K562 (cell line): ENCODE results near the gene MYL11. TPM values are rescaled to one million over a fixed set of nuclear protein-coding genes. Genes with fewer than 3 reads are reported as not detected.

Experiments
- CBX5 ChIP-seq: IDR thresholded peaks from 2 replicates; pipeline ENCODE4 v1.6.1; 2014; ENCODE audit warnings: low read depth, borderline replicate concordance
- CREB1 ChIP-seq, 2 experiments: sonication (generic) in 1 of 2; formaldehyde crosslinking in 1 of 2; IDR thresholded peaks; 2 replicates each; pipeline versions ENCODE4 v1.6.1 to v1.8.0; 2012 to 2022; ENCODE audit warnings: inconsistent platforms in 1 of 2, mild to moderate bottlenecking in 1 of 2, missing genetic modification reagents in 1 of 2, moderate library complexity in 1 of 2
- EP400 ChIP-seq: fragments of 450-650 bp; IDR thresholded peaks from 2 replicates; pipeline ENCODE4 v1.6.1; 2017; ENCODE audit warnings: antibody characterized with exemption, mild to moderate bottlenecking, moderate library complexity
- FOXA3 ChIP-seq, 2 experiments: fragments of 450-650 bp in 1 of 2; sonication (generic) in 1 of 2; formaldehyde crosslinking; IDR thresholded peaks in 1 of 2; conservative IDR thresholded peaks in 1 of 2; 2 replicates each; pipeline versions ENCODE4 v1.4.0 to v1.8.0; 2020 to 2022; ENCODE audit warnings: mild to moderate bottlenecking in 2 of 2, missing genetic modification reagents in 1 of 2
- RBM14 ChIP-seq: fragments of 200-400 bp; formaldehyde crosslinking; IDR thresholded peaks from 2 replicates; pipeline ENCODE4 v1.6.1; 2018; ENCODE audit warnings: low read depth, mild to moderate bottlenecking, low read length, moderate library complexity, borderline replicate concordance; ENCODE audit not compliant: insufficient read depth
- RHOXF2B ChIP-seq: fragments of 250-450 bp; sonication (Bioruptor Pico); conservative IDR thresholded peaks from 2 replicates; pipeline ENCODE4 v1.5.1; 2021
- SMAD4 ChIP-seq: fragments of 250-450 bp; sonication (Bioruptor Pico); conservative IDR thresholded peaks from 2 replicates; pipeline ENCODE4 v1.8.0; 2021; ENCODE audit warnings: inconsistent platforms, mild to moderate bottlenecking, moderate library complexity
- TAF9B ChIP-seq: fragments of 450-650 bp; IDR thresholded peaks from 2 replicates; pipeline ENCODE4 v1.6.1; 2018; ENCODE audit warnings: mild to moderate bottlenecking; ENCODE audit not compliant: partially characterized antibody
- ZBTB1 ChIP-seq: sonication (generic); formaldehyde crosslinking; IDR thresholded peaks from 2 replicates; pipeline ENCODE4 v1.8.1; 2023; ENCODE audit warnings: missing genetic modification reagents, low read depth, mild to moderate bottlenecking, borderline replicate concordance
- ZKSCAN1 ChIP-seq: fragments of 150-350 bp; IDR thresholded peaks from 2 replicates; pipeline ENCODE4 v1.6.1; 2016; ENCODE audit warnings: low read depth, low read length
- ZNF121 ChIP-seq: sonication (generic); formaldehyde crosslinking; conservative IDR thresholded peaks from 2 replicates; pipeline ENCODE4 v1.8.0; 2022; ENCODE audit warnings: missing genetic modification reagents
- ZNF174 ChIP-seq: fragments of 250-450 bp; sonication (Bioruptor Pico); IDR thresholded peaks from 2 replicates; pipeline ENCODE4 v1.4.0; 2020; ENCODE audit warnings: mild to moderate bottlenecking
- ZNF436 ChIP-seq: fragments of 250-450, 450-650 bp; sonication (Bioruptor Pico); formaldehyde crosslinking; IDR thresholded peaks from 2 replicates; pipeline ENCODE4 v1.7.0; 2020; ENCODE audit warnings: mild to moderate bottlenecking
- ZNF79 ChIP-seq: fragments of 250-450 bp; sonication (Bioruptor Pico); IDR thresholded peaks from 2 replicates; pipeline ENCODE4 v1.4.0; 2020; ENCODE audit warnings: low read depth, mild to moderate bottlenecking, moderate library complexity
- polyA plus RNA-seq, 8 experiments: library from polyadenylated mRNA; depleted of rRNA in 4 of 8; stranded (reverse) in 5 of 8; unstranded in 3 of 8; fragments of >200 nt; fragmentation: Nextera tagmentation in 2 of 8; fragmentation: Illumina TruSeq in 1 of 8; extraction: Ambion mirVana in 2 of 8; extraction: Trizol in 1 of 8; gene quantifications; 2 replicates each; pipeline versions ENCODE4 v1.2.1 to v1.2.3, GENCODE V29; 2011 to 2014; ENCODE audit warnings: inconsistent platforms in 1 of 8, missing spikeins in 1 of 8
- total RNA-seq, 7 experiments: library from RNA; depleted of rRNA in 6 of 7; stranded (reverse); fragments of >200 nt in 6 of 7; fragmentation: Illumina TruSeq in 2 of 7; extraction: Trizol in 2 of 7; gene quantifications; 2 replicates each; pipeline versions ENCODE4 v1.2.1 to v1.2.3, GENCODE V29; 2011 to 2021; ENCODE audit warnings: low replicate concordance in 1 of 7
- TF ChIP-seq, protein P1 (sequence below): IDR thresholded peaks from 2 replicates; pipeline ENCODE4 v1.6.1; 2014; ENCODE audit warnings: antibody characterized with exemption
- TF ChIP-seq, protein P2 (sequence below): fragments of 450-650 bp; formaldehyde crosslinking; IDR thresholded peaks from 2 replicates; pipeline ENCODE4 v1.4.0; 2020; ENCODE audit warnings: mild to moderate bottlenecking, moderate library complexity
- TF ChIP-seq, protein P3 (sequence below): fragments of 250-450 bp; sonication (Bioruptor Pico); IDR thresholded peaks from 2 replicates; pipeline ENCODE4 v1.8.0; 2021; ENCODE audit warnings: mild to moderate bottlenecking, moderate library complexity
- TF ChIP-seq, protein P4 (sequence below): fragments of 250-450 bp; sonication (Bioruptor Pico); IDR thresholded peaks from 2 replicates; pipeline ENCODE4 v1.4.0; 2020; ENCODE audit warnings: mild to moderate bottlenecking, moderate library complexity, borderline replicate concordance
- TF ChIP-seq, protein P5 (sequence below), 2 experiments: fragments of 250-450 bp in 1 of 2; fragments of 450-650 bp in 1 of 2; sonication (Bioruptor Pico) in 1 of 2; IDR thresholded peaks; 2 replicates each; pipeline versions ENCODE4 v1.6.1 to v1.8.0; 2016 to 2021; ENCODE audit warnings: mild to moderate bottlenecking in 2 of 2, moderate library complexity in 2 of 2, missing compliant biosample characterization in 1 of 2, missing genetic modification characterization in 1 of 2

The MYL11 gene
- total and polyA plus RNA-seq, 9 of the 15 experiments (the other 6 are each of a cell fraction or from before 2014, with no cell fraction given) = 0.31 to 1.5 (median 0.73) TPM; not detected in 4

DNA sequence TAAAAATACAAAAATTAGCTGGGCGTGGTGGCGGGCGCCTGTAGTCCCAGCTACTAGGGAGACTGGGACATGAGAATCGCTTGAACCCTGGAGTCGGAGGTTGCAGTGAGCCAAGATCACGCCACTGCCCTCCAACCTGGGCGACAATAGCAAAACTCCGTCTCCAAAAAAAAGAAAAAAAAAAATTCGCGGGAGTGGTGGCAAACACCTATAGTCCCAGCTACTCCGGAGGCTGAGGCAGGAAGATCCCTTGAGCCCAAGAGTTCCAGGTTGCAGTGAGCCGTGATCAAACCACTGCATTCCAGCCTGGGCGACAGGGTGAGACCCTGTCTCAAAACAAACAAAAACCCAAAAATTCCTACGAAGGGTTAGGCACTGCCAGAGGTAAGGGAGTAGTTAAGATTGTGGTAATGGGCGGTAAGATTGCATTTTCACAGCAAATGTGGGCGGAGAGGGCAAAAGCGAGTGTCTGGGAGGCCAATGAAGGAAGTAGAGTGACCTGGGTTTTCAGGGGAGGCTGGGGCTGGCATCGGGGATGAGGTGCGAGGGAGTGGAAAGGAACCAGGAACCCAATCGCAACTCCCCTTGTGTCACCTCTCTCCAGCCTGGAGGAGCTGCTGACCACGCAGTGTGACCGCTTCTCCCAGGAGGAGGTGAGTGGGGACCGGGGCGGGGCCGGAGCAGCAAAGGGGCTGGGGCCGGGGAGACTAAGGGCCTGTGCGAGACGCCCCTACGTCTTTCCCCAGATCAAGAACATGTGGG is 2.6 kb downstream of the MYL11 start (continued):
- TF ChIP-seq, protein P1, sequence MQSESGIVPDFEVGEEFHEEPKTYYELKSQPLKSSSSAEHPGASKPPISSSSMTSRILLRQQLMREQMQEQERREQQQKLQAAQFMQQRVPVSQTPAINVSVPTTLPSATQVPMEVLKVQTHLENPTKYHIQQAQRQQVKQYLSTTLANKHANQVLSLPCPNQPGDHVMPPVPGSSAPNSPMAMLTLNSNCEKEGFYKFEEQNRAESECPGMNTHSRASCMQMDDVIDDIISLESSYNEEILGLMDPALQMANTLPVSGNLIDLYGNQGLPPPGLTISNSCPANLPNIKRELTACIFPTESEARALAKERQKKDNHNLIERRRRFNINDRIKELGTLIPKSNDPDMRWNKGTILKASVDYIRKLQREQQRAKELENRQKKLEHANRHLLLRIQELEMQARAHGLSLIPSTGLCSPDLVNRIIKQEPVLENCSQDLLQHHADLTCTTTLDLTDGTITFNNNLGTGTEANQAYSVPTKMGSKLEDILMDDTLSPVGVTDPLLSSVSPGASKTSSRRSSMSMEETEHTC = no peak
- TF ChIP-seq, protein P2, sequence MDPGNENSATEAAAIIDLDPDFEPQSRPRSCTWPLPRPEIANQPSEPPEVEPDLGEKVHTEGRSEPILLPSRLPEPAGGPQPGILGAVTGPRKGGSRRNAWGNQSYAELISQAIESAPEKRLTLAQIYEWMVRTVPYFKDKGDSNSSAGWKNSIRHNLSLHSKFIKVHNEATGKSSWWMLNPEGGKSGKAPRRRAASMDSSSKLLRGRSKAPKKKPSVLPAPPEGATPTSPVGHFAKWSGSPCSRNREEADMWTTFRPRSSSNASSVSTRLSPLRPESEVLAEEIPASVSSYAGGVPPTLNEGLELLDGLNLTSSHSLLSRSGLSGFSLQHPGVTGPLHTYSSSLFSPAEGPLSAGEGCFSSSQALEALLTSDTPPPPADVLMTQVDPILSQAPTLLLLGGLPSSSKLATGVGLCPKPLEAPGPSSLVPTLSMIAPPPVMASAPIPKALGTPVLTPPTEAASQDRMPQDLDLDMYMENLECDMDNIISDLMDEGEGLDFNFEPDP (CRISPR knock-in tag) = no peak
- TF ChIP-seq, protein P3, sequence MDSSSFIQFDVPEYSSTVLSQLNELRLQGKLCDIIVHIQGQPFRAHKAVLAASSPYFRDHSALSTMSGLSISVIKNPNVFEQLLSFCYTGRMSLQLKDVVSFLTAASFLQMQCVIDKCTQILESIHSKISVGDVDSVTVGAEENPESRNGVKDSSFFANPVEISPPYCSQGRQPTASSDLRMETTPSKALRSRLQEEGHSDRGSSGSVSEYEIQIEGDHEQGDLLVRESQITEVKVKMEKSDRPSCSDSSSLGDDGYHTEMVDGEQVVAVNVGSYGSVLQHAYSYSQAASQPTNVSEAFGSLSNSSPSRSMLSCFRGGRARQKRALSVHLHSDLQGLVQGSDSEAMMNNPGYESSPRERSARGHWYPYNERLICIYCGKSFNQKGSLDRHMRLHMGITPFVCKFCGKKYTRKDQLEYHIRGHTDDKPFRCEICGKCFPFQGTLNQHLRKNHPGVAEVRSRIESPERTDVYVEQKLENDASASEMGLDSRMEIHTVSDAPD (CRISPR knock-in tag) = no peak
- TF ChIP-seq, protein P4, sequence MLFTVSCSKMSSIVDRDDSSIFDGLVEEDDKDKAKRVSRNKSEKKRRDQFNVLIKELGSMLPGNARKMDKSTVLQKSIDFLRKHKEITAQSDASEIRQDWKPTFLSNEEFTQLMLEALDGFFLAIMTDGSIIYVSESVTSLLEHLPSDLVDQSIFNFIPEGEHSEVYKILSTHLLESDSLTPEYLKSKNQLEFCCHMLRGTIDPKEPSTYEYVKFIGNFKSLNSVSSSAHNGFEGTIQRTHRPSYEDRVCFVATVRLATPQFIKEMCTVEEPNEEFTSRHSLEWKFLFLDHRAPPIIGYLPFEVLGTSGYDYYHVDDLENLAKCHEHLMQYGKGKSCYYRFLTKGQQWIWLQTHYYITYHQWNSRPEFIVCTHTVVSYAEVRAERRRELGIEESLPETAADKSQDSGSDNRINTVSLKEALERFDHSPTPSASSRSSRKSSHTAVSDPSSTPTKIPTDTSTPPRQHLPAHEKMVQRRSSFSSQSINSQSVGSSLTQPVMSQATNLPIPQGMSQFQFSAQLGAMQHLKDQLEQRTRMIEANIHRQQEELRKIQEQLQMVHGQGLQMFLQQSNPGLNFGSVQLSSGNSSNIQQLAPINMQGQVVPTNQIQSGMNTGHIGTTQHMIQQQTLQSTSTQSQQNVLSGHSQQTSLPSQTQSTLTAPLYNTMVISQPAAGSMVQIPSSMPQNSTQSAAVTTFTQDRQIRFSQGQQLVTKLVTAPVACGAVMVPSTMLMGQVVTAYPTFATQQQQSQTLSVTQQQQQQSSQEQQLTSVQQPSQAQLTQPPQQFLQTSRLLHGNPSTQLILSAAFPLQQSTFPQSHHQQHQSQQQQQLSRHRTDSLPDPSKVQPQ (CRISPR knock-in tag) = no peak
- TF ChIP-seq RBM14 (no peak), ZNF436 (CRISPR knock-in tag) (no peak), ZNF121 (CRISPR knock-in tag) (no peak), ZBTB1 (CRISPR knock-in tag) (no peak), ZNF174 (CRISPR knock-in tag) (no peak), CREB1 (IDR thresholded peaks at IDR 0.05) (no peak), CREB1 (CRISPR knock-in tag; IDR thresholded peaks at IDR 0.05) (no peak), RHOXF2B (CRISPR knock-in tag) (no peak), ZKSCAN1 (peak; percentile 21; the same call in 1 of the 2 replicates), EP400 (peak; percentile 16; the same call in 1 of the 2 replicates), ZNF79 (no peak), FOXA3 (CRISPR knock-in tag; conservative IDR thresholded peaks at IDR 0.05 in 1 of 2, IDR thresholded peaks at IDR 0.05 in 1 of 2) (0 out of 4 replicates have a peak, but pooled peaks of 1 of the 2 experiments have one; percentile 31), TAF9B (no peak), SMAD4 (no peak), CBX5 (no peak)
- TF ChIP-seq, protein P5, sequence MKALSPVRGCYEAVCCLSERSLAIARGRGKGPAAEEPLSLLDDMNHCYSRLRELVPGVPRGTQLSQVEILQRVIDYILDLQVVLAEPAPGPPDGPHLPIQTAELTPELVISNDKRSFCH (CRISPR knock-in tag; IDR thresholded peaks at IDR 0.05) = no peak
- TF ChIP-seq, protein P5 (tag; IDR thresholded peaks at IDR 0.05) = 0 out of 2 replicates have a peak, but pooled peaks have one; percentile 7
